Osteoblast (primary cell): ENCODE measurements around the gene GGA3. TPM values are rescaled to one million over a fixed set of nuclear protein-coding genes. Genes with fewer than 3 reads are reported as not detected.

ENCODE experiments used
- DNase-seq: peaks from one replicate; pipeline ENCODE4 v3.0.0; 2011; ENCODE audit warnings: low spot score, mixed read lengths; ENCODE audit not compliant: insufficient read length; ENCODE audit errors: missing footprints
- H2AFZ ChIP-seq: 2 replicates; pipeline ENCODE4 v1.6.0; 2011; ENCODE audit warnings: mild to moderate bottlenecking, low read length
- H3K27ac ChIP-seq: 2 replicates; pipeline ENCODE4 v1.5.1; 2011; ENCODE audit warnings: mild to moderate bottlenecking, low read depth, low read length, moderate library complexity
- H3K27me3 ChIP-seq: 2 replicates; pipeline ENCODE4 v1.6.0; 2012; ENCODE audit warnings: mild to moderate bottlenecking, control low read depth, inconsistent platforms, low read length, moderate library complexity; ENCODE audit not compliant: insufficient read depth
- H3K36me3 ChIP-seq: 2 replicates; pipeline ENCODE4 v1.5.1; 2011; ENCODE audit warnings: mild to moderate bottlenecking, low read length, control low read depth, moderate library complexity; ENCODE audit not compliant: insufficient read depth
- H3K4me1 ChIP-seq: 2 replicates; pipeline ENCODE4 v1.5.1; 2011; ENCODE audit warnings: mild to moderate bottlenecking, low read length, control low read depth, moderate library complexity; ENCODE audit not compliant: insufficient read depth
- H3K4me2 ChIP-seq: 2 replicates; pipeline ENCODE4 v1.6.0; 2011; ENCODE audit warnings: mild to moderate bottlenecking, low read length; ENCODE audit not compliant: insufficient read depth
- H3K4me3 ChIP-seq: fragments of 200-600 bp; sonication (generic); 3 replicates; pipeline ENCODE4 v1.5.1; 2012; ENCODE audit warnings: mild to moderate bottlenecking, low read length, inconsistent platforms; ENCODE audit not compliant: insufficient read depth
- H3K79me2 ChIP-seq: 2 replicates; pipeline ENCODE4 v1.6.0; 2012; ENCODE audit warnings: mild to moderate bottlenecking, low read length, control low read depth, inconsistent platforms; ENCODE audit not compliant: insufficient read depth
- H3K9me3 ChIP-seq: 2 replicates; pipeline ENCODE4 v1.5.1; 2011; ENCODE audit warnings: low read depth, low read length, control low read depth
- H4K20me1 ChIP-seq: 2 replicates; pipeline ENCODE4 v1.6.0; 2012; ENCODE audit warnings: mild to moderate bottlenecking, low read length, control low read depth; ENCODE audit not compliant: insufficient read depth
- CTCF ChIP-seq: IDR thresholded peaks from 2 replicates; pipeline ENCODE4 v1.5.1; 2011; ENCODE audit warnings: mild to moderate bottlenecking, low read depth, low read length, moderate library complexity; ENCODE audit errors: extremely low read depth
- total RNA-seq: library from RNA; depleted of rRNA; stranded (reverse); fragments of >200 nt; gene quantifications from 2 replicates; pipeline ENCODE4 v1.2.3, GENCODE V29; 2012

The GGA3 gene
- total RNA-seq, 1 donor: 9.0 TPM

DNA sequence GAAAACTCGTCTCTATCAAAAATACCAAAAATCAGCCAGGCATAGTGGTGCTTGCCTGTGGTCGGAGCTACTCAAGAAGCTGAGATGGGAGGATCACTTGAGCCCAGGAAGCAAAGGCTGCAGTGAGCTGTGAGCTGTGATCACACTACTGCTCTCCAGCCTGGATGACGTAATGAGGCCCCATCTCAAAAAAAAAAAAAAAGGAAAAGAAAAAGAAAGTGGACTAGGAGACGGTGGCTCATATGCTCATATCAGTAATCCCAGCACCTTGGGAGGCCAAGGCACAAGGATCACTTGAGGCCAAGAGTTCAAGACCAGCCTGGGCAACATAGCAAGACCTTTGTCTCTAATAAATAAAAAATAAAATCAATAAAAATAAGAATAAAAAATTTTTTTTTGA lies 69.8 kb downstream of the GGA3 start:
- peak overlapping the region; percentile 22 for H2AFZ ChIP-seq
- no peaks in the 10 kb centered on the region for H3K36me3 ChIP-seq
- H3K4me1 ChIP-seq: no peaks in the 10 kb centered on the region
- no peaks in the 10 kb centered on the region for H3K9me3 ChIP-seq
- H3K27ac ChIP-seq: no peak overlapping the region
- no peak overlapping the region for H3K4me3 ChIP-seq
- no peaks in the 10 kb centered on the region for H4K20me1 ChIP-seq
- no peak overlapping the region for H3K4me2 ChIP-seq
- TF ChIP-seq CTCF: no peak
- H3K27me3 ChIP-seq: no peaks in the 10 kb centered on the region
- DNase-seq: no peak
- no peaks in the 10 kb centered on the region for H3K79me2 ChIP-seq

GRCh38 chr17:75188614-75189013 lies 72.8 kb downstream of the GGA3 start:
- Histone ChIP-seq H4K20me1 (no peaks in the 10 kb centered on the region), H3K79me2 (no peaks in the 10 kb centered on the region), H3K27me3 (no peaks in the 10 kb centered on the region), H3K4me2 (no peak overlapping the region), H2AFZ (no peak overlapping the region), H3K4me3 (no peak overlapping the region), H3K9me3 (no peaks in the 10 kb centered on the region), H3K27ac (no peak overlapping the region), H3K4me1 (no peaks in the 10 kb centered on the region), H3K36me3 (no peaks in the 10 kb centered on the region)
- no peak for DNase-seq
- no peak for TF ChIP-seq CTCF

Other genes with a start within 250 kb of the GGA3 start
- gene MRPL58, start 248.9 kb downstream of the GGA3 start, total RNA-seq: 21.2 and 23.5 TPM in 2 replicates
- gene ATP5PD, start 214.6 kb downstream of the GGA3 start, total RNA-seq: 240 and 278 TPM in 2 replicates
- 19.7 and 20.3 TPM in 2 replicates for gene KCTD2, start 214.4 kb downstream of the GGA3 start, total RNA-seq
- 16.3 and 19.2 TPM in 2 replicates for gene SLC16A5, start 173.7 kb downstream of the GGA3 start, total RNA-seq
- gene ARMC7, start 151.6 kb downstream of the GGA3 start, total RNA-seq: 3.2 and 3.3 TPM in 2 replicates
- 48.1 and 53.9 TPM in 2 replicates for gene NT5C, start 129.9 kb downstream of the GGA3 start, total RNA-seq
- 55.7 and 60.8 TPM in 2 replicates for gene JPT1, start 107.1 kb downstream of the GGA3 start, total RNA-seq
- gene SUMO2, start 78.6 kb downstream of the GGA3 start, total RNA-seq: 92.6 and 96.4 TPM in 2 replicates
- gene NUP85, start 55.9 kb downstream of the GGA3 start, total RNA-seq: 26.4 and 26.5 TPM in 2 replicates
- 43.6 and 45.6 TPM in 2 replicates for gene MRPS7, start 273 bp upstream of the GGA3 start, total RNA-seq
- gene MIF4GD, start 9.6 kb upstream of the GGA3 start, total RNA-seq: 8.7 and 9.4 TPM in 2 replicates
- 4.7 and 7.1 TPM in 2 replicates for gene SLC25A19, start 27.8 kb upstream of the GGA3 start, total RNA-seq
- gene GRB2, start 144.1 kb upstream of the GGA3 start, total RNA-seq: 68.8 and 69.0 TPM in 2 replicates
- gene TMEM94, start 195.0 kb upstream of the GGA3 start, total RNA-seq: 33.3 and 38.0 TPM in 2 replicates